NCI-H1694 treated with DMSO at 0.1 percent for 48 hours (cell line): ENCODE measurements around the gene CPS1.

ENCODE experiments used
- DNase-seq: peaks from one replicate; lab custom pipeline; 2025; lab: John Stamatoyannopoulos, UW

CPS1 gene

GRCh38 chr2:210556329-210556980, at the start of gene CPS1:
Gene CPS1, plus strand, starts transcription at chr2:210556599. Its CDS starts 135 bp downstream, at chr2:210556734.
- no peak for DNase-seq

- DNase-seq: no peak
These were observed 40.5 kb upstream of the CPS1 start for GRCh38 chr2:210515911-210516310.

GRCh38 chr2:210517264-210517663, 39.1 kb upstream of the CPS1 start:
- no peak for DNase-seq

GRCh38 chr2:210519594-210519993, 36.8 kb upstream of the CPS1 start:
- DNase-seq: no peak

DNA sequence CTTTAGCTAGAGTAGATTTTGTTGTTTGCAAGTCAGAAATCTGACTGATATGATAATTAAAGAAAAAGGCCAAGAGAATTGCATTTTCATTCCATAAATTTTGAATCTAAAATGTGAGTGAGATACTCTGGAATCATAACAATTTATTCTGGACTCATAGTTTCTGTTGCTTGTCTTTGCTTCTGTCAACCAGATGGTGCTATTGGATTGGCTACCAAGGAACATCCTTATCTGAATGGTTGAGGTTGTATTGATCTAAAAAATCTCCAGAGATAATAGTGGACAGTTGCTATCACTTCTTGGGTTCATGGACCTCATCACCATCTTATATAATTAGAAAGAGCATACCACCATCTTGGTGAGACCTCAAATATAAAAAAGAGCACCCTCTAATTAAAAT, 34.0 kb upstream of the CPS1 start:
- DNase-seq: no peak

- DNase-seq: no peak
These were observed 32.6 kb upstream of the CPS1 start for GRCh38 chr2:210523650-210524289.

- DNase-seq: no peak
These were observed 31.9 kb upstream of the CPS1 start for GRCh38 chr2:210524533-210524932.

DNA sequence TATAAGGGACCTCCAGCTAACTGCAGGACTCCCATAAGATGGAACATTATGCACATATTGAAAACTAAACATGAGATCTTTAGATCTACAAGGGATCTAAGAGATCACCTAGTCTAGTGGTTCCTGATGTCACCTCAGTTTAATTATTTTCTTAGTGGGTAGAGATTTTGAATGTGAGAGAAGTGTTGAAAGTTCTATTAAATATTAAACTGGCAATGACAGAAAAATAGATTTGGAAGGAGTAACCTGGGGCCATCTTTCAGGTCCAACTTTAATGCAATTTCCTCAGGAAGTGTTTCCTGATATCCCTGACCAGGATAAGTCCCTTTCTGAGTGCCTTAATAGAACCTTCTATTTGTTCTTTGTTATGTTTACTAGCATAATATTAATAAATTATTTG, 29.1 kb upstream of the CPS1 start:
- no peak for DNase-seq

GRCh38 chr2:210528716-210529115, 27.7 kb upstream of the CPS1 start:
- no peak for DNase-seq

DNA sequence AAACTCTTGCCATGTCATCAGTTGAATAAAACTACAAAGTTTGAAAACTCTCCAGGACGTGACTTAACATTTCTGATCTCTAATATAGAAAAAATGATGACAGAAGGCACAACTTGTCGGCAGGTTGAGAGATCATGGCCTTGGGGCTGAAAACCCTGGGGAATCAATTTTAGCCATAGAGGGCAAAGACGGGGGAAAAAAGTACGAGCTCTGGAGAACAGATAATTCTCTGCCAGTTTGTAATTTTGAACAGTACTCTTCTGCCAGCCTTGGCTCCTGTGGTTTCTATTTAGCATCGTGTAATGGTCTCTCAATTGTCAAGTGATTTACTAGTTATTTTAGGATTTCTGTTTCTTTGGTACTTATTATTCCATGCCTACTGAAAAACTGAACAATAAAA, 25.3 kb upstream of the CPS1 start:
- DNase-seq: no peak

DNA sequence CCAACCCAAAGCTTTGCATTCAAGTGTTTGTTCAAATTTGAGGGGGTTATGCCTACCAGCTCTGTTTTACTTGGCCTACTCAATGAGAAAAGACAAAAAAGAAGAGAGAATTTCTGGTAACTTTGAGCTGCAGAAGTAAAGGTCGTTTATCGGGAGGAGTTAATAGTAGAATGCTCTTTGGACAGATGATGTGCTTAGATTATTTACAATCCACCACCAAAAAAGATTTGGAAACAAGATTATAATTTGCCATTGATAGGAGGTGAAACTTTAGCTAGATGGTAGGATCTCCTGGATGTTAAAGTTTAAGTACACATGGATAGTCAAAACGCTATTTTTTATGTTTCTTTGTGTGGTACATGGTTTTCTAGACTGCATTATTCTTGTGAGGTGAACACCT, 24.9 kb upstream of the CPS1 start:
- no peak for DNase-seq

GRCh38 chr2:210533389-210533788, 23.0 kb upstream of the CPS1 start:
- DNase-seq: no peak

DNA sequence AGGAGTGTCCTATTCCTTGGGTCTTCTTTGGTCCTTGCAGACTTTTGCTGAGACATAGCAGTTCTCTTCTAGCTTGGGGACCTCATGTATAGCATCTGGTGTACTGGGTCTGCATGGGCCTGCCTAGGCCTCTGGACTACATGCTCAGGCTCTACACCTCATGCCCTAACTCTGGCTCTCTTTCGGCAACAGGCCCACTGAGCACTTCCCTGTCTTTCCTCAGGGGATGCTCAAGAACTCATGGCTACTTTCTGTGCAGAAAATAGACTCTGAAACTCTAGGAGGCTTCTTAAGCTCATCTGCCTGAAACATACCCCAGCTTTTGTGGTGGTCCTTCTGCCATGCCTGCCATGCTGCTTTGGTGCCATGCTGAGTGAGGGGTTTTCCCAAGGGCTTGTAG, 21.5 kb upstream of the CPS1 start:
- no peak for DNase-seq

GRCh38 chr2:210536973-210537650, 19.3 kb upstream of the CPS1 start:
- no peak for DNase-seq

DNA sequence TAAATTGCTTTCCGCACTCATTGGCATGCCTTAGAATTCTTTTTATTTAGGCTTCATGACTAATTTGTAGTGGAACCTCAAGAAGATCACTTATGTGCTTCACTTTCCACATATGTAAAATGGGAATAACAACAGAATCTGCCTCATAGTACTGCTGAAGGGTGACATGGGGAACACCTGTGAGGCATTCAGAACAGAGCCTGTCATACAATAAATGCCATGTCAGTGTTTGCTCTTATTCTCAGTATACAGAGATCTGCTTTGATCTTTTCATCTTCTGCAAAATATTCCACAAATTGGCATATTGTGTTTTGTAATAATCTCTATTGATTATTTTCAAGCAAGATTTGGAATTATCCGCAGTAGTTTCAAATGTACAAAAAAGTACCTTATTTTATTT, 17.4 kb upstream of the CPS1 start:
- DNase-seq: no peak

GRCh38 chr2:210539578-210540416, 16.6 kb upstream of the CPS1 start:
- DNase-seq: no peak

DNA sequence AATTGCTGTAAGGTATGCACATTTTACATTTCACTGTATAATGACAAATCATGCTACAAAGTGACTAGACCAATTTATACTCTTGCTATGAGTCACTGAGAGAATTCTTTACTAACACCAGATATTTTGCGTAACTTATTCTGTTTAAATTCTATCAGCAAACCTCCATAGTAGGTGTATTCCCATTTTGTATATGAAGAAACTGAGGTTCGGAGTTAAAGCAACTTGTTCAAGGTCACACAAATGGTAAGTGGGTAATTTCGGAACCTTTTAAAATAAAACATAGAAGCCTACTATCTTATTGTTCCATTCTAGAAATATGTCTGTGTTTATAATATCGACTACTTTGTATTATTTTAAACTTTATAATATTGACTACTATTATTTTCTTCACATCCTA, 15.9 kb upstream of the CPS1 start:
- DNase-seq: no peak

- no peak for DNase-seq
These were observed 15.5 kb upstream of the CPS1 start for GRCh38 chr2:210540900-210541289.

GRCh38 chr2:210541290-210541902, 15.0 kb upstream of the CPS1 start:
- no peak for DNase-seq

DNA sequence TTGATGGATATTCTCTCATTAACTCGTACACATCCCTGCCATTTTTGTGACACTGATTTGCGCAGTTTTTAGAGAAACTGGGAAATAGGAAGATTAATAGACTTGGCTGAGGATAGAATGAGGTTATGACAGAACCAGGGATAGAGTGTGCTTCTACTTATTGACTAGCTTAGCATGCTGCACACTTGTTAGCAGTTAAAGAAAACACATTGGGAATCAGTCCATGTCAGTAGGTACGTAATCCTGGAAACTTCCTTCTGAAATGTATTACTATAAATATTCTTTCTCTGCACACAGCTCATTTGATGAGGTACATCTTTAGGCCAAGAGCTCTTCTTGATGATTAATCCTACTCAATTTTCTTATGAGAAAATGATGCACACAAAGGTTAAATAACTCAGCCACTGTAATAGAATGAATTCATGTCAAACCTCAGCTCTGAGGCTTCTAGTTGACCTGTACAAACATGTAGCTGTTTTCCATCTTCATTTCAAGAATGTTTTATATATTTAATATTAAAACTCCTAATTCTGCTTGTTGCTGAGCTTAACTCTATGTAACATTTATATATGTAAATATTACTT, 12.3 kb upstream of the CPS1 start:
- no peak for DNase-seq

DNA sequence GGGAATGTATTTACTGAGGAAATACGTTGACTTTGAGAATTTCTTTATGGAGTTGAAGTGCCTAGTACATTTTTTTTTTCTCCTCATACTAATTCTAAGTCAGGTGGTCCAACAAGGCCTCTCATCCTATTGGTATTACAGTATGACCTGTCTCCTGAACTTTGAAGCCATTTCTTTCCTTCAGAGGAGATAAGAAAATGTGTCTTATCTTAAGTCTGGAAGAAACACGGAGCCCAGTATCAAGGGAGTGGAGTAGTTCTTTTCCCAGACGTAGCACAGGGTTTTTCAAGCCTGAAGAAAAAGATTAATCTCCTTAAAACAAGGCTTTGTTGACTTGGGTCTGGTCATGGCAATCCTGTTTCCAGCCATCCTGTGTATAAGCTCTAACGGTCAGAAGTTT, 11.6 kb upstream of the CPS1 start:
- DNase-seq: no peak
